K562 (cell line): ENCODE data around the gene ERF. TPM values are rescaled to one million over a fixed set of nuclear protein-coding genes. Genes with fewer than 3 reads are reported as not detected.

Source experiments
- NR3C1 ChIP-seq: sonication (generic); formaldehyde crosslinking; IDR thresholded peaks from 2 replicates; pipeline ENCODE4 v1.8.1; 2022; ENCODE audit warnings: missing genetic modification reagents
- POLR2G ChIP-seq: fragments of 200-400 bp; formaldehyde crosslinking; IDR thresholded peaks from 2 replicates; pipeline ENCODE4 v1.6.1; 2017; ENCODE audit warnings: low read depth, mild to moderate bottlenecking, antibody characterized with exemption, low read length, moderate library complexity
- SUPT5H ChIP-seq: fragments of 450-650 bp; IDR thresholded peaks from 2 replicates; pipeline ENCODE4 v1.6.1; 2016
- polyA plus RNA-seq, 8 experiments: library from polyadenylated mRNA; depleted of rRNA in 4 of 8; stranded (reverse) in 5 of 8; unstranded in 3 of 8; fragments of >200 nt; fragmentation: Nextera tagmentation in 2 of 8; fragmentation: Illumina TruSeq in 1 of 8; extraction: Ambion mirVana in 2 of 8; extraction: Trizol in 1 of 8; gene quantifications; 2 replicates each; pipeline versions ENCODE4 v1.2.1 to v1.2.3, GENCODE V29; 2011 to 2014; ENCODE audit warnings: inconsistent platforms in 1 of 8, missing spikeins in 1 of 8
- total RNA-seq, 7 experiments: library from RNA; depleted of rRNA in 6 of 7; stranded (reverse); fragments of >200 nt in 6 of 7; fragmentation: Illumina TruSeq in 2 of 7; extraction: Trizol in 2 of 7; gene quantifications; 2 replicates each; pipeline versions ENCODE4 v1.2.1 to v1.2.3, GENCODE V29; 2011 to 2021; ENCODE audit warnings: low replicate concordance in 1 of 7
- TF ChIP-seq, protein P1 (sequence below): sonication (generic); formaldehyde crosslinking; IDR thresholded peaks from 2 replicates; pipeline ENCODE4 v1.8.0; 2022; ENCODE audit warnings: mild to moderate bottlenecking, missing genetic modification reagents
- TF ChIP-seq, protein P2 (sequence below): fragments of 450-650 bp; IDR thresholded peaks from 2 replicates; pipeline ENCODE4 v1.6.1; 2016; ENCODE audit warnings: mild to moderate bottlenecking, moderate library complexity
- TF ChIP-seq, protein P3 (sequence below): sonication (generic); formaldehyde crosslinking; IDR thresholded peaks from 2 replicates; pipeline ENCODE4 v1.8.0; 2023; ENCODE audit warnings: missing genetic modification reagents, mild to moderate bottlenecking, borderline replicate concordance

The ERF gene
- total and polyA plus RNA-seq, 9 of the 15 experiments (the other 6 are each of a cell fraction or from before 2014, with no cell fraction given), result 0.03 to 75.4 (median 27.0) TPM

DNA sequence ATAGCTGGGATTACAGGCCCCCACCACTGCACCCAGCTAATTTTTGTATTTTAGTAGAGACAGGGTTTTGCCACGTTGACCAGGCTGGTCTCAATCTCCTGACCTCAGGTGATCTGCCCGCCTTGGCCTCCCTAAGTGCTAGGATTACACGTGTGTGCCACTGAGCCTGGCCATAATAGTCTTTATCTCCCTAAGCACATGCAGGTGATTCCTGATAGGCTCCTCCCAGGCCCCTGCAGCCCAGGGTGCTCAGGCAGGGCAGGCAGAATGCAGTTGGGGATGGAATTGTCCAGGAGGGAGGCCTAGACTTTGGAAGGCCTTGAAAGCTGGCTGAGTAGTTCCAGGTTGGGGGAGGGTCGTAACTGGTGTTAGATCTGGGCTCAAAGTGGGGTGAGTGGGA, 26.3 kb downstream of the ERF start (continued):
- TF ChIP-seq, protein P1, sequence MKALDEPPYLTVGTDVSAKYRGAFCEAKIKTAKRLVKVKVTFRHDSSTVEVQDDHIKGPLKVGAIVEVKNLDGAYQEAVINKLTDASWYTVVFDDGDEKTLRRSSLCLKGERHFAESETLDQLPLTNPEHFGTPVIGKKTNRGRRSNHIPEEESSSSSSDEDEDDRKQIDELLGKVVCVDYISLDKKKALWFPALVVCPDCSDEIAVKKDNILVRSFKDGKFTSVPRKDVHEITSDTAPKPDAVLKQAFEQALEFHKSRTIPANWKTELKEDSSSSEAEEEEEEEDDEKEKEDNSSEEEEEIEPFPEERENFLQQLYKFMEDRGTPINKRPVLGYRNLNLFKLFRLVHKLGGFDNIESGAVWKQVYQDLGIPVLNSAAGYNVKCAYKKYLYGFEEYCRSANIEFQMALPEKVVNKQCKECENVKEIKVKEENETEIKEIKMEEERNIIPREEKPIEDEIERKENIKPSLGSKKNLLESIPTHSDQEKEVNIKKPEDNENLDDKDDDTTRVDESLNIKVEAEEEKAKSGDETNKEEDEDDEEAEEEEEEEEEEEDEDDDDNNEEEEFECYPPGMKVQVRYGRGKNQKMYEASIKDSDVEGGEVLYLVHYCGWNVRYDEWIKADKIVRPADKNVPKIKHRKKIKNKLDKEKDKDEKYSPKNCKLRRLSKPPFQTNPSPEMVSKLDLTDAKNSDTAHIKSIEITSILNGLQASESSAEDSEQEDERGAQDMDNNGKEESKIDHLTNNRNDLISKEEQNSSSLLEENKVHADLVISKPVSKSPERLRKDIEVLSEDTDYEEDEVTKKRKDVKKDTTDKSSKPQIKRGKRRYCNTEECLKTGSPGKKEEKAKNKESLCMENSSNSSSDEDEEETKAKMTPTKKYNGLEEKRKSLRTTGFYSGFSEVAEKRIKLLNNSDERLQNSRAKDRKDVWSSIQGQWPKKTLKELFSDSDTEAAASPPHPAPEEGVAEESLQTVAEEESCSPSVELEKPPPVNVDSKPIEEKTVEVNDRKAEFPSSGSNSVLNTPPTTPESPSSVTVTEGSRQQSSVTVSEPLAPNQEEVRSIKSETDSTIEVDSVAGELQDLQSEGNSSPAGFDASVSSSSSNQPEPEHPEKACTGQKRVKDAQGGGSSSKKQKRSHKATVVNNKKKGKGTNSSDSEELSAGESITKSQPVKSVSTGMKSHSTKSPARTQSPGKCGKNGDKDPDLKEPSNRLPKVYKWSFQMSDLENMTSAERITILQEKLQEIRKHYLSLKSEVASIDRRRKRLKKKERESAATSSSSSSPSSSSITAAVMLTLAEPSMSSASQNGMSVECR (CRISPR knock-in tag), result 0 out of 2 replicates have a peak, but pooled peaks have one; percentile 2
- TF ChIP-seq, protein P2, sequence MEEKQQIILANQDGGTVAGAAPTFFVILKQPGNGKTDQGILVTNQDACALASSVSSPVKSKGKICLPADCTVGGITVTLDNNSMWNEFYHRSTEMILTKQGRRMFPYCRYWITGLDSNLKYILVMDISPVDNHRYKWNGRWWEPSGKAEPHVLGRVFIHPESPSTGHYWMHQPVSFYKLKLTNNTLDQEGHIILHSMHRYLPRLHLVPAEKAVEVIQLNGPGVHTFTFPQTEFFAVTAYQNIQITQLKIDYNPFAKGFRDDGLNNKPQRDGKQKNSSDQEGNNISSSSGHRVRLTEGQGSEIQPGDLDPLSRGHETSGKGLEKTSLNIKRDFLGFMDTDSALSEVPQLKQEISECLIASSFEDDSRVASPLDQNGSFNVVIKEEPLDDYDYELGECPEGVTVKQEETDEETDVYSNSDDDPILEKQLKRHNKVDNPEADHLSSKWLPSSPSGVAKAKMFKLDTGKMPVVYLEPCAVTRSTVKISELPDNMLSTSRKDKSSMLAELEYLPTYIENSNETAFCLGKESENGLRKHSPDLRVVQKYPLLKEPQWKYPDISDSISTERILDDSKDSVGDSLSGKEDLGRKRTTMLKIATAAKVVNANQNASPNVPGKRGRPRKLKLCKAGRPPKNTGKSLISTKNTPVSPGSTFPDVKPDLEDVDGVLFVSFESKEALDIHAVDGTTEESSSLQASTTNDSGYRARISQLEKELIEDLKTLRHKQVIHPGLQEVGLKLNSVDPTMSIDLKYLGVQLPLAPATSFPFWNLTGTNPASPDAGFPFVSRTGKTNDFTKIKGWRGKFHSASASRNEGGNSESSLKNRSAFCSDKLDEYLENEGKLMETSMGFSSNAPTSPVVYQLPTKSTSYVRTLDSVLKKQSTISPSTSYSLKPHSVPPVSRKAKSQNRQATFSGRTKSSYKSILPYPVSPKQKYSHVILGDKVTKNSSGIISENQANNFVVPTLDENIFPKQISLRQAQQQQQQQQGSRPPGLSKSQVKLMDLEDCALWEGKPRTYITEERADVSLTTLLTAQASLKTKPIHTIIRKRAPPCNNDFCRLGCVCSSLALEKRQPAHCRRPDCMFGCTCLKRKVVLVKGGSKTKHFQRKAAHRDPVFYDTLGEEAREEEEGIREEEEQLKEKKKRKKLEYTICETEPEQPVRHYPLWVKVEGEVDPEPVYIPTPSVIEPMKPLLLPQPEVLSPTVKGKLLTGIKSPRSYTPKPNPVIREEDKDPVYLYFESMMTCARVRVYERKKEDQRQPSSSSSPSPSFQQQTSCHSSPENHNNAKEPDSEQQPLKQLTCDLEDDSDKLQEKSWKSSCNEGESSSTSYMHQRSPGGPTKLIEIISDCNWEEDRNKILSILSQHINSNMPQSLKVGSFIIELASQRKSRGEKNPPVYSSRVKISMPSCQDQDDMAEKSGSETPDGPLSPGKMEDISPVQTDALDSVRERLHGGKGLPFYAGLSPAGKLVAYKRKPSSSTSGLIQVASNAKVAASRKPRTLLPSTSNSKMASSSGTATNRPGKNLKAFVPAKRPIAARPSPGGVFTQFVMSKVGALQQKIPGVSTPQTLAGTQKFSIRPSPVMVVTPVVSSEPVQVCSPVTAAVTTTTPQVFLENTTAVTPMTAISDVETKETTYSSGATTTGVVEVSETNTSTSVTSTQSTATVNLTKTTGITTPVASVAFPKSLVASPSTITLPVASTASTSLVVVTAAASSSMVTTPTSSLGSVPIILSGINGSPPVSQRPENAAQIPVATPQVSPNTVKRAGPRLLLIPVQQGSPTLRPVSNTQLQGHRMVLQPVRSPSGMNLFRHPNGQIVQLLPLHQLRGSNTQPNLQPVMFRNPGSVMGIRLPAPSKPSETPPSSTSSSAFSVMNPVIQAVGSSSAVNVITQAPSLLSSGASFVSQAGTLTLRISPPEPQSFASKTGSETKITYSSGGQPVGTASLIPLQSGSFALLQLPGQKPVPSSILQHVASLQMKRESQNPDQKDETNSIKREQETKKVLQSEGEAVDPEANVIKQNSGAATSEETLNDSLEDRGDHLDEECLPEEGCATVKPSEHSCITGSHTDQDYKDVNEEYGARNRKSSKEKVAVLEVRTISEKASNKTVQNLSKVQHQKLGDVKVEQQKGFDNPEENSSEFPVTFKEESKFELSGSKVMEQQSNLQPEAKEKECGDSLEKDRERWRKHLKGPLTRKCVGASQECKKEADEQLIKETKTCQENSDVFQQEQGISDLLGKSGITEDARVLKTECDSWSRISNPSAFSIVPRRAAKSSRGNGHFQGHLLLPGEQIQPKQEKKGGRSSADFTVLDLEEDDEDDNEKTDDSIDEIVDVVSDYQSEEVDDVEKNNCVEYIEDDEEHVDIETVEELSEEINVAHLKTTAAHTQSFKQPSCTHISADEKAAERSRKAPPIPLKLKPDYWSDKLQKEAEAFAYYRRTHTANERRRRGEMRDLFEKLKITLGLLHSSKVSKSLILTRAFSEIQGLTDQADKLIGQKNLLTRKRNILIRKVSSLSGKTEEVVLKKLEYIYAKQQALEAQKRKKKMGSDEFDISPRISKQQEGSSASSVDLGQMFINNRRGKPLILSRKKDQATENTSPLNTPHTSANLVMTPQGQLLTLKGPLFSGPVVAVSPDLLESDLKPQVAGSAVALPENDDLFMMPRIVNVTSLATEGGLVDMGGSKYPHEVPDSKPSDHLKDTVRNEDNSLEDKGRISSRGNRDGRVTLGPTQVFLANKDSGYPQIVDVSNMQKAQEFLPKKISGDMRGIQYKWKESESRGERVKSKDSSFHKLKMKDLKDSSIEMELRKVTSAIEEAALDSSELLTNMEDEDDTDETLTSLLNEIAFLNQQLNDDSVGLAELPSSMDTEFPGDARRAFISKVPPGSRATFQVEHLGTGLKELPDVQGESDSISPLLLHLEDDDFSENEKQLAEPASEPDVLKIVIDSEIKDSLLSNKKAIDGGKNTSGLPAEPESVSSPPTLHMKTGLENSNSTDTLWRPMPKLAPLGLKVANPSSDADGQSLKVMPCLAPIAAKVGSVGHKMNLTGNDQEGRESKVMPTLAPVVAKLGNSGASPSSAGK, result 0 out of 2 replicates have a peak, but pooled peaks have one; percentile 17
- TF ChIP-seq SUPT5H, result 0 out of 2 replicates have a peak, but pooled peaks have one; percentile 30
- TF ChIP-seq POLR2G, result 0 out of 2 replicates have a peak, but pooled peaks have one; percentile 14
- no peak for TF ChIP-seq NR3C1
- TF ChIP-seq, protein P3, sequence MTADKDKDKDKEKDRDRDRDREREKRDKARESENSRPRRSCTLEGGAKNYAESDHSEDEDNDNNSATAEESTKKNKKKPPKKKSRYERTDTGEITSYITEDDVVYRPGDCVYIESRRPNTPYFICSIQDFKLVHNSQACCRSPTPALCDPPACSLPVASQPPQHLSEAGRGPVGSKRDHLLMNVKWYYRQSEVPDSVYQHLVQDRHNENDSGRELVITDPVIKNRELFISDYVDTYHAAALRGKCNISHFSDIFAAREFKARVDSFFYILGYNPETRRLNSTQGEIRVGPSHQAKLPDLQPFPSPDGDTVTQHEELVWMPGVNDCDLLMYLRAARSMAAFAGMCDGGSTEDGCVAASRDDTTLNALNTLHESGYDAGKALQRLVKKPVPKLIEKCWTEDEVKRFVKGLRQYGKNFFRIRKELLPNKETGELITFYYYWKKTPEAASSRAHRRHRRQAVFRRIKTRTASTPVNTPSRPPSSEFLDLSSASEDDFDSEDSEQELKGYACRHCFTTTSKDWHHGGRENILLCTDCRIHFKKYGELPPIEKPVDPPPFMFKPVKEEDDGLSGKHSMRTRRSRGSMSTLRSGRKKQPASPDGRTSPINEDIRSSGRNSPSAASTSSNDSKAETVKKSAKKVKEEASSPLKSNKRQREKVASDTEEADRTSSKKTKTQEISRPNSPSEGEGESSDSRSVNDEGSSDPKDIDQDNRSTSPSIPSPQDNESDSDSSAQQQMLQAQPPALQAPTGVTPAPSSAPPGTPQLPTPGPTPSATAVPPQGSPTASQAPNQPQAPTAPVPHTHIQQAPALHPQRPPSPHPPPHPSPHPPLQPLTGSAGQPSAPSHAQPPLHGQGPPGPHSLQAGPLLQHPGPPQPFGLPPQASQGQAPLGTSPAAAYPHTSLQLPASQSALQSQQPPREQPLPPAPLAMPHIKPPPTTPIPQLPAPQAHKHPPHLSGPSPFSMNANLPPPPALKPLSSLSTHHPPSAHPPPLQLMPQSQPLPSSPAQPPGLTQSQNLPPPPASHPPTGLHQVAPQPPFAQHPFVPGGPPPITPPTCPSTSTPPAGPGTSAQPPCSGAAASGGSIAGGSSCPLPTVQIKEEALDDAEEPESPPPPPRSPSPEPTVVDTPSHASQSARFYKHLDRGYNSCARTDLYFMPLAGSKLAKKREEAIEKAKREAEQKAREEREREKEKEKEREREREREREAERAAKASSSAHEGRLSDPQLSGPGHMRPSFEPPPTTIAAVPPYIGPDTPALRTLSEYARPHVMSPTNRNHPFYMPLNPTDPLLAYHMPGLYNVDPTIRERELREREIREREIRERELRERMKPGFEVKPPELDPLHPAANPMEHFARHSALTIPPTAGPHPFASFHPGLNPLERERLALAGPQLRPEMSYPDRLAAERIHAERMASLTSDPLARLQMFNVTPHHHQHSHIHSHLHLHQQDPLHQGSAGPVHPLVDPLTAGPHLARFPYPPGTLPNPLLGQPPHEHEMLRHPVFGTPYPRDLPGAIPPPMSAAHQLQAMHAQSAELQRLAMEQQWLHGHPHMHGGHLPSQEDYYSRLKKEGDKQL, result no peak
